Neural cell (in vitro differentiated cells): Measurements from ENCODE around the gene RNPEPL1. TPM values are rescaled to one million over a fixed set of nuclear protein-coding genes. Genes with fewer than 3 reads are reported as not detected.

Experiments used
- H2AFZ ChIP-seq: fragments of 200-600, 300-800 bp; sonication (generic), shearing (Covaris generic); 2 replicates; pipeline ENCODE4 v1.6.0; 2014; ENCODE audit warnings: low read depth, mild to moderate bottlenecking, antibody characterized with exemption, low read length, moderate library complexity
- H3F3A ChIP-seq: fragments of 200-600 bp; shearing (Covaris generic); 2 replicates; pipeline ENCODE4 v1.6.1; 2016; ENCODE audit warnings: mild to moderate bottlenecking, moderate library complexity, mixed read lengths, antibody characterized with exemption, low read length; ENCODE audit not compliant: insufficient read depth, poor library complexity, severe bottlenecking
- H3K27ac ChIP-seq: fragments of 200-600, 300-800 bp; sonication (generic), shearing (Covaris generic); 2 replicates; pipeline ENCODE4 v1.5.1; 2014; ENCODE audit warnings: mild to moderate bottlenecking, low read length, moderate library complexity
- H3K27me3 ChIP-seq: fragments of 300-800, 200-600 bp; sonication (generic), shearing (Covaris generic); 2 replicates; pipeline ENCODE4 v1.6.0; 2014; ENCODE audit warnings: mild to moderate bottlenecking, low read depth, low read length, moderate library complexity; ENCODE audit not compliant: insufficient read depth
- H3K36me3 ChIP-seq: fragments of 300-800, 200-600 bp; sonication (generic), shearing (Covaris generic); 2 replicates; pipeline ENCODE4 v1.5.1; 2014; ENCODE audit warnings: mild to moderate bottlenecking, antibody characterized with exemption, low read length, moderate library complexity; ENCODE audit not compliant: insufficient read depth
- H3K4me2 ChIP-seq: fragments of 300-800, 200-600 bp; sonication (generic), shearing (Covaris generic); 2 replicates; pipeline ENCODE4 v1.6.0; 2014; ENCODE audit warnings: mild to moderate bottlenecking, low read length
- H3K4me3 ChIP-seq: fragments of 300-800, 200-600 bp; sonication (generic), shearing (Covaris generic); 2 replicates; pipeline ENCODE4 v1.5.1; 2014; ENCODE audit warnings: mild to moderate bottlenecking, low read length, moderate library complexity
- H3K79me2 ChIP-seq: fragments of 200-600 bp; shearing (Covaris generic); replicated peaks from 2 replicates; pipeline ENCODE4 v1.6.0; 2014; ENCODE audit warnings: mild to moderate bottlenecking, low read length, moderate library complexity; ENCODE audit not compliant: insufficient read depth
- H3K9ac ChIP-seq: fragments of 300-800, 200-600 bp; sonication (generic), shearing (Covaris generic); 2 replicates; pipeline ENCODE4 v1.6.1; 2016; ENCODE audit warnings: mild to moderate bottlenecking, low read length, mixed read lengths
- H3K9me2 ChIP-seq: fragments of 200-600 bp; shearing (Covaris generic); 2 replicates; pipeline ENCODE4 v1.6.1; 2016; ENCODE audit warnings: mild to moderate bottlenecking, low read length, mixed read lengths; ENCODE audit not compliant: insufficient read depth
- H3K9me3 ChIP-seq: fragments of 200-600, 300-800 bp; sonication (generic), shearing (Covaris generic); 2 replicates; pipeline ENCODE4 v1.6.1; 2016; ENCODE audit warnings: mild to moderate bottlenecking, mixed run types, low read length, moderate library complexity, mixed read lengths
- H4K20me1 ChIP-seq: fragments of 200-600 bp; shearing (Covaris generic); 2 replicates; pipeline ENCODE4 v1.6.1; 2016; ENCODE audit warnings: mild to moderate bottlenecking, mixed run types; ENCODE audit not compliant: insufficient read depth
- EP300 ChIP-seq: fragments of 450-650 bp; conservative IDR thresholded peaks from 2 replicates; pipeline ENCODE4 v1.6.1; 2014; ENCODE audit warnings: antibody characterized with exemption, mild to moderate bottlenecking, moderate library complexity; ENCODE audit not compliant: poor library complexity, severe bottlenecking
- EZH2 ChIP-seq: fragments of 200-600, 300-800 bp; shearing (Covaris generic), sonication (generic); IDR thresholded peaks from 2 replicates; pipeline ENCODE4 v1.6.1; 2014; ENCODE audit warnings: antibody characterized with exemption, low read length, borderline replicate concordance, mild to moderate bottlenecking; ENCODE audit not compliant: insufficient read depth, poor library complexity, severe bottlenecking
- MXI1 ChIP-seq: fragments of 450-650 bp; conservative IDR thresholded peaks from 2 replicates; pipeline ENCODE4 v1.6.1; 2014; ENCODE audit warnings: antibody characterized with exemption, mild to moderate bottlenecking; ENCODE audit not compliant: poor library complexity, severe bottlenecking
- POLR2AphosphoS5 ChIP-seq: IDR thresholded peaks from 2 replicates; pipeline ENCODE4 v1.6.1; 2012
- RAD21 ChIP-seq: fragments of 450-650 bp; conservative IDR thresholded peaks from 2 replicates; pipeline ENCODE4 v1.6.1; 2014; ENCODE audit warnings: antibody characterized with exemption, mild to moderate bottlenecking, moderate library complexity
- SMC3 ChIP-seq: fragments of 450-650 bp; conservative IDR thresholded peaks from 2 replicates; pipeline ENCODE4 v1.6.1; 2014; ENCODE audit warnings: antibody characterized with exemption, mild to moderate bottlenecking, moderate library complexity; ENCODE audit not compliant: poor library complexity
- TAF1 ChIP-seq: IDR thresholded peaks from 2 replicates; pipeline ENCODE4 v1.6.1; 2012; ENCODE audit warnings: low read depth
- polyA plus RNA-seq: library from polyadenylated mRNA; depleted of rRNA; stranded (reverse); fragments of >200 nt; gene quantifications from 2 replicates; pipeline ENCODE4 v1.2.3, GENCODE V29; 2014
- TF ChIP-seq, protein P1 (sequence below): IDR thresholded peaks from 2 replicates; pipeline ENCODE4 v1.6.1; 2012; ENCODE audit warnings: borderline replicate concordance
- TF ChIP-seq, protein P2 (sequence below): fragments of 450-650 bp; IDR thresholded peaks from 2 replicates; pipeline ENCODE4 v1.5.1; 2014; ENCODE audit warnings: antibody characterized with exemption, mild to moderate bottlenecking, moderate library complexity; ENCODE audit not compliant: poor library complexity, severe bottlenecking

Gene RNPEPL1
- polyA plus RNA-seq, 1 donor from 2014 or later = 16.1 TPM

DNA sequence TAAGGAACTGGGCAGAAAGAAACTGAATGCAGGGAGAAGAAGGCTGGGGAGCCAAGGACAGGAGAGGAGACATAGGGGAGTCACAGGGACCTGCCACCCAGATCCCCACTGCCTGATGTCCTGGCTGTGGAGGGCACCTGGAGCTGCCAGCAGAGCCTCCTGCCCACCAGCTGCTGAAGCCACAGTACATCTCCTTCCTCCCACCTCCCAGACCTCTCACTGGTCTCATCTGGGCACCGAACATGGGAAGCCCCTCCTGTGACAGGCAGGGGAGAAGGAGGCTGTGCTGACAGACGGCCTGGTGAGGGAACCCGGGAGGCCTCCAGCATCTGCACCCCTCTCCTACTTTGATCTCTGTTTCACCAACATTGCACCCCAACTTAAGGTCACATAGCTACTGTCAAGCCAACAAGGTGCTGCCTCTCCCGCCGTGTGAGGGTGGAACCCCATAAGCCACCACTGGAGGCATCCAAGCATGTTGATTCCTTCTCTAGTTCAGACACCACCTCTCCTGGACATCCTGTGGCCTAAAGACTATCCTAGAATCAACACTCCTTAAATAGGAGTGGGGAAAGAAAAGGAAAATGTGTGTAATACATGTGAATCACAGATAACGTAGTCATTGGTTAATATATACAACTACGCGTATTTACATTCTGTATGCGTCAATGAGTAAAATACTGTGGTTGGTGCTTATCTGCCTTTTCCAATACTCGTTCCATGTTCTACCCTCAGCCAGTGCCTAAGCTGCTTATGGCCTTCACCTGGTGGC is 3.5 kb upstream of the RNPEPL1 start:
- Histone ChIP-seq H3K9ac (no peak overlapping the region), H4K20me1 (no peaks in the 10 kb centered on the region), H3K9me3 (no peaks in the 10 kb centered on the region), H3K36me3 (no peaks in the 10 kb centered on the region), H3K27ac (no peak overlapping the region), H3K9me2 (no peaks in the 10 kb centered on the region), H3K4me2 (no peak overlapping the region), H3K27me3 (no peaks in the 10 kb centered on the region), H3K79me2 (peaks cover 3% of the 10 kb centered on the region), H3F3A (peaks cover 3% of the 10 kb centered on the region), H3K4me3 (no peak overlapping the region), H2AFZ (no peak overlapping the region)
- TF ChIP-seq, protein P1, sequence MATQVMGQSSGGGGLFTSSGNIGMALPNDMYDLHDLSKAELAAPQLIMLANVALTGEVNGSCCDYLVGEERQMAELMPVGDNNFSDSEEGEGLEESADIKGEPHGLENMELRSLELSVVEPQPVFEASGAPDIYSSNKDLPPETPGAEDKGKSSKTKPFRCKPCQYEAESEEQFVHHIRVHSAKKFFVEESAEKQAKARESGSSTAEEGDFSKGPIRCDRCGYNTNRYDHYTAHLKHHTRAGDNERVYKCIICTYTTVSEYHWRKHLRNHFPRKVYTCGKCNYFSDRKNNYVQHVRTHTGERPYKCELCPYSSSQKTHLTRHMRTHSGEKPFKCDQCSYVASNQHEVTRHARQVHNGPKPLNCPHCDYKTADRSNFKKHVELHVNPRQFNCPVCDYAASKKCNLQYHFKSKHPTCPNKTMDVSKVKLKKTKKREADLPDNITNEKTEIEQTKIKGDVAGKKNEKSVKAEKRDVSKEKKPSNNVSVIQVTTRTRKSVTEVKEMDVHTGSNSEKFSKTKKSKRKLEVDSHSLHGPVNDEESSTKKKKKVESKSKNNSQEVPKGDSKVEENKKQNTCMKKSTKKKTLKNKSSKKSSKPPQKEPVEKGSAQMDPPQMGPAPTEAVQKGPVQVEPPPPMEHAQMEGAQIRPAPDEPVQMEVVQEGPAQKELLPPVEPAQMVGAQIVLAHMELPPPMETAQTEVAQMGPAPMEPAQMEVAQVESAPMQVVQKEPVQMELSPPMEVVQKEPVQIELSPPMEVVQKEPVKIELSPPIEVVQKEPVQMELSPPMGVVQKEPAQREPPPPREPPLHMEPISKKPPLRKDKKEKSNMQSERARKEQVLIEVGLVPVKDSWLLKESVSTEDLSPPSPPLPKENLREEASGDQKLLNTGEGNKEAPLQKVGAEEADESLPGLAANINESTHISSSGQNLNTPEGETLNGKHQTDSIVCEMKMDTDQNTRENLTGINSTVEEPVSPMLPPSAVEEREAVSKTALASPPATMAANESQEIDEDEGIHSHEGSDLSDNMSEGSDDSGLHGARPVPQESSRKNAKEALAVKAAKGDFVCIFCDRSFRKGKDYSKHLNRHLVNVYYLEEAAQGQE = no peak
- TF ChIP-seq POLR2AphosphoS5 = no peak
- no peak for TF ChIP-seq MXI1
- TF ChIP-seq, protein P2, sequence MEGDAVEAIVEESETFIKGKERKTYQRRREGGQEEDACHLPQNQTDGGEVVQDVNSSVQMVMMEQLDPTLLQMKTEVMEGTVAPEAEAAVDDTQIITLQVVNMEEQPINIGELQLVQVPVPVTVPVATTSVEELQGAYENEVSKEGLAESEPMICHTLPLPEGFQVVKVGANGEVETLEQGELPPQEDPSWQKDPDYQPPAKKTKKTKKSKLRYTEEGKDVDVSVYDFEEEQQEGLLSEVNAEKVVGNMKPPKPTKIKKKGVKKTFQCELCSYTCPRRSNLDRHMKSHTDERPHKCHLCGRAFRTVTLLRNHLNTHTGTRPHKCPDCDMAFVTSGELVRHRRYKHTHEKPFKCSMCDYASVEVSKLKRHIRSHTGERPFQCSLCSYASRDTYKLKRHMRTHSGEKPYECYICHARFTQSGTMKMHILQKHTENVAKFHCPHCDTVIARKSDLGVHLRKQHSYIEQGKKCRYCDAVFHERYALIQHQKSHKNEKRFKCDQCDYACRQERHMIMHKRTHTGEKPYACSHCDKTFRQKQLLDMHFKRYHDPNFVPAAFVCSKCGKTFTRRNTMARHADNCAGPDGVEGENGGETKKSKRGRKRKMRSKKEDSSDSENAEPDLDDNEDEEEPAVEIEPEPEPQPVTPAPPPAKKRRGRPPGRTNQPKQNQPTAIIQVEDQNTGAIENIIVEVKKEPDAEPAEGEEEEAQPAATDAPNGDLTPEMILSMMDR = no peak
- TF ChIP-seq EZH2 = no peak
- TF ChIP-seq SMC3 = no peak
- TF ChIP-seq EP300 = no peak
- no peak for TF ChIP-seq TAF1
- no peak for TF ChIP-seq RAD21

DNA sequence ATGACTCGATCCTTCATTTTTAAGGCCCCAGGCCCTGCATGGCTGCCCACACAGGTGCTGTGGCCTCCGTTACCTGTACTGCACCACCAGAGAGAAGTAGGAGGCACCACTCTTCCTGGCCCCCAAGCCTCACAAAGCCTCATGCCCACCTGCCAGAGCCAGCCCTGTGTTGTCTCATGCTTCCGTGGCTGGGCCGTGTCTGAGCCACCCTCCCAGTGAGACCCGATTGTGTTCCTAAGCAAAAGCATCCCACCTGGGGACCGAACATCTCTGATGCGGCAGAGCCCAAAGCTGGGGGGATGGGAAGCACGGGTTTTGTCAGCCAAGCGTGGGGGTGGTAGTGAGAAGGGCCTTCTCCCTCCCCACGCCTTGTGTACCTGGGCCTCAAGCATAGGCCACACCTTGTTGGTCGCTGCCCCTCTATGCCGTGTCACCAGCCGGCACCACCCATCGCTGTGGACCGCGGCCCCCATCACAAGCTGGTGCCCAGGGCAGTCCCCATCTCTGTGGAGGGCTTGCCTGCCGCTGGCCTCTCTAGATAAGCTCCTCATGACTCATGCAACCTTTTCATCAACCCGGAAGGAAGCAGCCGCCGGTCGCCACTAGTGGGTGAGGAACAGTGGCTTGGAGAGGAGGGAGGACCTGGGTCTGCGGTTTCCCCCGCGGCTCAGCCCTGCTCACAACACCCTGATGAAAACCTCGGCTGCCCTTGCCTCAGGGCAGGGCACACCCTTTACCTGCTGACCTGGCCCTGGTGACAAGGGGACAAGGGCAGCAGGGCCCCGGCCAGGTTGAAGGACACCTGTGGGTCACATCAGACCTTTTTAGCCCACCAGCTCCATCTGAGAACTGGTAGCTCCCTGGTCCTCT is 2.7 kb upstream of the RNPEPL1 start:
- H2AFZ ChIP-seq = no peak overlapping the region
- H3F3A ChIP-seq = peaks cover 3% of the 10 kb centered on the region
- H3K9ac ChIP-seq = no peak overlapping the region
- TF ChIP-seq EP300 (no peak), EZH2 (no peak)
- TF ChIP-seq, protein P2 = no peak
- TF ChIP-seq, protein P1 = no peak
- H3K4me3 ChIP-seq = no peak overlapping the region
- H3K4me2 ChIP-seq = no peak overlapping the region
- H3K79me2 ChIP-seq = peaks cover 6% of the 10 kb centered on the region
- no peaks in the 10 kb centered on the region for H4K20me1 ChIP-seq
- no peaks in the 10 kb centered on the region for H3K9me2 ChIP-seq
- H3K27ac ChIP-seq = no peak overlapping the region
- H3K9me3 ChIP-seq = no peaks in the 10 kb centered on the region
- H3K27me3 ChIP-seq = no peaks in the 10 kb centered on the region
- no peaks in the 10 kb centered on the region for H3K36me3 ChIP-seq
